Left ventricle myocardium inferior (tissue), 1 donor: Measurements from ENCODE around the gene MTRFR. TPM values are rescaled to one million over a fixed set of nuclear protein-coding genes. Genes with fewer than 3 reads are reported as not detected.
A peak's percentile ranks its signal among the peaks of the same experiment; 100 is the strongest.

ENCODE experiments used
- DNase-seq: peaks from one replicate; pipeline ENCODE4 v3.0.0-alpha.2; 2020
- H3K27ac ChIP-seq: fragments of 200-600 bp; replicated peaks from 2 replicates; pipeline ENCODE4 v1.8.0; 2021
- H3K27me3 ChIP-seq: fragments of 200-600 bp; 2 replicates; pipeline ENCODE4 v1.8.0; 2021; ENCODE audit warnings: low read depth
- H3K36me3 ChIP-seq: fragments of 200-600 bp; 2 replicates; pipeline ENCODE4 v1.8.0; 2021
- H3K4me1 ChIP-seq: fragments of 200-600 bp; 2 replicates; pipeline ENCODE4 v1.8.0; 2021
- H3K4me3 ChIP-seq: fragments of 200-600 bp; 2 replicates; pipeline ENCODE4 v1.8.0; 2021; ENCODE audit warnings: mild to moderate bottlenecking, moderate library complexity
- H3K9me3 ChIP-seq: fragments of 200-600 bp; replicated peaks from 2 replicates; pipeline ENCODE4 v1.8.0; 2021
- intact Hi-C: fragments of 100-400 bp; cut with micrococcal nuclease; formaldehyde crosslinking; loops from one replicate; pipeline ENCODE4 v1.11.0; 2022
- total RNA-seq: library from RNA; stranded (reverse); fragmentation: NEBNext Ultra II Directional; extraction: Animal tissue kit (Norgen Biotek cat#: 25700); gene quantifications from one replicate; pipeline ENCODE4 v1.2.1, GENCODE V29; 2021
- TF ChIP-seq, protein P1 (sequence below): fragments of 200-600 bp; IDR thresholded peaks from 2 replicates; pipeline ENCODE4 v1.8.0; 2021; ENCODE audit warnings: antibody characterized with exemption, mild to moderate bottlenecking, borderline replicate concordance
- donor health status: DM: no; HTN: yes; CAD: no; lungs with severe emphysema.

Gene MTRFR
- total RNA-seq, 1 donor from 2014 or later: 8.4 TPM

DNA sequence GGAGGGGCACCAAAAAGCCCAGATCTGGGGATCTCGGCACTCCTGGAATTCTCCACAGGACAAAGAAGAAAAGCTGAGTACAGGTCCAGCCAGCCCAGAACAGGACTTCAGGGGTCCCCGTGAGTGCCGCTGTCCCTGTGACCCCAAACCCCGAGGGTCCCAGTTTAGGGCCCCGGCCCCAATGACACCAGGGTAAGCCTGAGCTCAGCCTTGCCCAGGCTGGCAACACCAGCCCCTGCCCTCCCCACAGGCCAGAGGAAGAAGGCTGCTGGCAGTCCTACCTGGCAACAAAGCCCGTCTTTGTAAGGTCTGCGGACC, 36.6 kb downstream of the MTRFR start:
- Histone ChIP-seq H3K4me3 (peak overlapping the region; percentile 84), H3K9me3 (no peaks in the 10 kb centered on the region), H3K27me3 (no peaks in the 10 kb centered on the region), H3K36me3 (peaks cover 14% of the 10 kb centered on the region), H3K4me1 (peaks cover 44% of the 10 kb centered on the region), H3K27ac (peak overlapping the region; percentile 89)
- TF ChIP-seq, protein P1, sequence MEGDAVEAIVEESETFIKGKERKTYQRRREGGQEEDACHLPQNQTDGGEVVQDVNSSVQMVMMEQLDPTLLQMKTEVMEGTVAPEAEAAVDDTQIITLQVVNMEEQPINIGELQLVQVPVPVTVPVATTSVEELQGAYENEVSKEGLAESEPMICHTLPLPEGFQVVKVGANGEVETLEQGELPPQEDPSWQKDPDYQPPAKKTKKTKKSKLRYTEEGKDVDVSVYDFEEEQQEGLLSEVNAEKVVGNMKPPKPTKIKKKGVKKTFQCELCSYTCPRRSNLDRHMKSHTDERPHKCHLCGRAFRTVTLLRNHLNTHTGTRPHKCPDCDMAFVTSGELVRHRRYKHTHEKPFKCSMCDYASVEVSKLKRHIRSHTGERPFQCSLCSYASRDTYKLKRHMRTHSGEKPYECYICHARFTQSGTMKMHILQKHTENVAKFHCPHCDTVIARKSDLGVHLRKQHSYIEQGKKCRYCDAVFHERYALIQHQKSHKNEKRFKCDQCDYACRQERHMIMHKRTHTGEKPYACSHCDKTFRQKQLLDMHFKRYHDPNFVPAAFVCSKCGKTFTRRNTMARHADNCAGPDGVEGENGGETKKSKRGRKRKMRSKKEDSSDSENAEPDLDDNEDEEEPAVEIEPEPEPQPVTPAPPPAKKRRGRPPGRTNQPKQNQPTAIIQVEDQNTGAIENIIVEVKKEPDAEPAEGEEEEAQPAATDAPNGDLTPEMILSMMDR: no peak
- DNase-seq: no peak
- intact Hi-C loops: no loop called here

DNA sequence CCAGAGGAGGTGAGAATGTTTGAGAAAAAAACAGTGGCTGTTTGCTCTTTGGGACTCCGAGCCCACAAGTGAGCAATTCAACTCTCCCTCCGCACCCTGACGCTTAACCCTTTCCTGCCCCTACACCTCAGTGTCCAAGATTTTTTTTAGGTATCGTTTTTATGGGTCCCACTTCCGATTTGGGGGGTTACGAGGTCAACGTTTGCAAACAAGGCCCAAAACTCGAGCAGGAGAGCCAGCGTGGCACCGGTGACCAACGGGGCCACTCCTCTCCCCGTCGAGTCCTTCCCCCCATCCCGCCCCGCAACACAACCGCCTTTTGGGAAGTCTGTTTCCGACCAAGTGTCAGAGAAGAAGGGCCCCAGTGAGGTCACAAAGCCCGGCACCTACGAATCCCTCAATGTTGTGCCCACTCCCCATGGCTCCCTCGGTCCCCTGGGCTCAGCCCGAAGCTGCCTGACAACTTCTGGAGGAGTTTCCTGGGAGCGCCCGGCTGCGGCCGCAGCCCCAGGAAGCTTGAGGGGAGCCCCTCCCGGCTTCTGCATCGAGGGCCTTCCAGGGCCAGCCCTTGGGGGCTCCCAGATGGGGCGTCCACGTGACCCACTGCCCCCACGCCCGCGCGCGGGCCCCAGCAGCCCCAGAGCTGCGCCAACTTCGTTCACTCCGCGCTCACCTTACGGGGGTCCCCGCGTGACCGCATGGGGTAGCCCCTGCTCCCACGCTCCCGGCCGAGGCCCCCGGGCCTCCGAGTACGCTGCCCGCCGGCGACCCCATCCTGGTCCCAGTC, 37.2 kb downstream of the MTRFR start:
- peak overlapping the region; percentile 84 for H3K4me3 ChIP-seq
- H3K36me3 ChIP-seq: peaks cover 10% of the 10 kb centered on the region
- H3K27me3 ChIP-seq: no peaks in the 10 kb centered on the region
- TF ChIP-seq, protein P1: no peak
- peaks cover 44% of the 10 kb centered on the region for H3K4me1 ChIP-seq
- intact Hi-C loops: no loop called here
- peak; percentile 43 for DNase-seq
- H3K27ac ChIP-seq: peak overlapping the region; percentile 89
- H3K9me3 ChIP-seq: no peaks in the 10 kb centered on the region

DNA sequence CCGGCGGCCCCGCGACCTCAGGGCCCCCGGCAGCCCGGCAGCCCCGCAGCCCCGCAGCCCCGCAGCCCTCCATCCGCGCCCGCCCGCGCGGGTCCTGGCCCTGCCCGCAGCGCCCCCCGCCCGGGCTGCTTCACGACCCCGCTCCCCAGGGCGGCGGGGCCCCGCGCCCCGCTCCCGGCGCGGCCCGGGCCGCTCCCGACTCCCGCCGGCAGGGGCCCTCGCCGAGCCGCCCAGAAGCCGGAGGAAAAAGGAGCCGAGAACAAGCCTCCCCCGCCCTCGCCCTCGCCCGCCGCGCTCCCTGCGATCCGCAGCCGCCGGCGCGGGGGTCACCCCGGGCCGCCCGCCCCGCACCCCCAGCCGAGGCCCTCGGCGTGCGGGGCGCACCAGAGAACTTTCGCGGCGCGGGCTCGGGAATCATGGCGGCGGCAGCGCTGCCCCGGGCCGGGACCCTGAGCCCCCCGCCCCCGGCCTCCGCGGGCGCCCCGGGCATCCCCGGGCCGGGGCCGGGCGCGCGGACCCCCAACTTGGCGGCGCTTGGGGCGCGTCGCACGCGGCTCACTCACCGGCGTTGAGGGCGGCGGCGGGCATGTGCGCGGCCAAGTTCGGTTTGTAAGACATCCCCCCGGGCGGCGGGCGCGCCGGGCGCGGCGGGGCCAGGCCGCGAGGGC, 37.9 kb downstream of the MTRFR start:
- DNase-seq: peak; percentile 81
- Histone ChIP-seq H3K27me3 (no peaks in the 10 kb centered on the region), H3K27ac (peak overlapping the region; percentile 89), H3K4me3 (peak overlapping the region; percentile 84), H3K9me3 (no peaks in the 10 kb centered on the region), H3K36me3 (peaks cover 9% of the 10 kb centered on the region), H3K4me1 (peaks cover 44% of the 10 kb centered on the region)
- TF ChIP-seq, protein P1: peak; percentile 68
- intact Hi-C loops: no loop called here

DNA sequence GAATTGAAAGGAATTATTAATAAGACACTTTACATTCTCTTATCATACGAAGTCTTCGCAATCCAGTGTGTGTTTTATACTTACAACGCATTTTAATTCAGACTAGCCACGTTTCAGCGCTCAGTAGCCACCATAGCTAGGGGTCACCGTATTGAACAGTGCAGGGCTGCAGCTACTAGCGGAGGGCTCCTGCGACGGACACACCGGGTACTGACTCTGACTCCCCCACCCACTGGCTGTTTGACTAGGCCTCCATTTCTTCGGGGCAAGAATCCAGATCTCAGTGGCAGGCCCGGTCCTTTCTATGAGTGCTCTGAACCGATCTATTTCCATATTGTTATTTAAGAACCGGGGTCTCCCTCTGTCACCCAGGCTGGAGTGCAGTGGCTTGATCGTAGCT, 39.9 kb downstream of the MTRFR start:
- TF ChIP-seq, protein P1: no peak
- Histone ChIP-seq H3K9me3 (no peaks in the 10 kb centered on the region), H3K4me1 (peaks cover 35% of the 10 kb centered on the region), H3K4me3 (no peak overlapping the region), H3K27ac (no peak overlapping the region), H3K27me3 (no peaks in the 10 kb centered on the region), H3K36me3 (no peaks in the 10 kb centered on the region)
- DNase-seq: no peak
- intact Hi-C loops: no loop called here

DNA sequence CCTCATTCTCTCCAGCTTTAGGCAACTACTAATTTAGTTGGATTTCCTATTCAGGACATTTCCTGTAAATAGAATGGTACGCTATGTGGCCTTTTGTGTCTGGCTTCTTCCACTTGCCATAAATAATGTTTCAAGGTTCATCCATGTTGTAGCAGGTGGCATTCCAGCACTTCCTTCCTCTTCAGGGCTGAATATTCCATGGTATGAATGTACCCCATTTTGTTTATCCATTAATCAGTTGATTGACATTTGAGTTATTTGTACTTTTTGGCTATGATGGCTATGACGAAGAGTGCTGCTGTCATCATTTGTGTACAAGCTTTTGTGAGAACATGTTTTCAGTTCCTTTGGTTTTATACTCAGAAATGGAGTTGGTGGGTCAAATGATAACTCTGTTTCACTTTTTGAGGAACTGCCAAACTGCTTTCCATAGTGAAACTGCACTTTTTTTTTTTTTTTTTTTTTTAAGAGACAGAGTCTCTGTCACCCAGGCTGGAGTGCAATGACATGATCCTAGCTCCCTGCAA, 44.9 kb downstream of the MTRFR start:
- Histone ChIP-seq H3K36me3 (no peaks in the 10 kb centered on the region), H3K27me3 (no peaks in the 10 kb centered on the region), H3K4me3 (no peak overlapping the region), H3K9me3 (no peaks in the 10 kb centered on the region), H3K27ac (peak overlapping the region; percentile 36), H3K4me1 (no peaks in the 10 kb centered on the region)
- intact Hi-C loops: no loop called here
- TF ChIP-seq, protein P1: no peak
- no peak for DNase-seq
